Measurements from ENCODE around the gene RAP1A.

The RAP1A gene

DNA sequence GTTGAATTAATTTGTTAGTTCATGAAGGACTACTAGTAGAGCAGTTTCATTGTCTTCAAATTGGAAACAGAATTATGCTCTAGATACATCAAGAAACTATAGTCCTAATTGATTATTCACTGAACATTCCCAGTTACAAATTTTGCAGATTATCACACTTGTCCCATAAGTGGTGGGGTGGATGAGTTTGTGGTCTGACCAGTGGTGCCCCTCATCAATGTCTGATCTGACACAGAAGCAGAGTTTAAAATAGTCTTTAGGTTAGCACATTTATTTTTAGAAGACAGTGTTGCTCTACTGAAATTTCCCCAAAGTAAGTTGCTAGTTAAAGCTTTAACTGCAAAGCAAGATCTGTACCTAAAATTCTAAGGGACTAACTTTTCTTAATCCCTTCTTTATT, 76.7 kb downstream of the RAP1A start:
- Histone ChIP-seq H3K79me2 (ENCODE audit: insufficient read depth, low read length) (peaks cover 4% of the 10 kb centered on the region; the same call in 1 of the 2 replicates), H3K9me2 (replicated peaks; ENCODE audit: low read depth, low read length) (no peaks in the 10 kb centered on the region), H2AFZ (ENCODE audit: low read length) (no peak overlapping the region), H3F3A (ENCODE audit: low read depth) (no peaks in the 10 kb centered on the region), H3K27me3 (ENCODE audit: insufficient read depth, low read length, poor library complexity, severe bottlenecking) (no peaks in the 10 kb centered on the region), H3K4me2 (ENCODE audit: low read depth, low read length, poor library complexity, severe bottlenecking) (no peak overlapping the region), H3K36me3 (ENCODE audit: insufficient read depth, low read length) (peaks cover 97% of the 10 kb centered on the region), H3K4me3 (ENCODE audit: low read length, poor library complexity, severe bottlenecking) (no peak overlapping the region), H3K4me1 (ENCODE audit: insufficient read depth, low read length, poor library complexity, severe bottlenecking) (no peaks in the 10 kb centered on the region), H3K9me3 (ENCODE audit: insufficient read depth, low read depth, low read length) (no peaks in the 10 kb centered on the region), H4K20me1 (ENCODE audit: insufficient read depth, low read length, poor library complexity, severe bottlenecking) (peaks cover 3% of the 10 kb centered on the region), H3K9ac (ENCODE audit: low read depth, low read length, poor library complexity, severe bottlenecking) (no peak overlapping the region)
- TF ChIP-seq EZH2phosphoT487 (IDR thresholded peaks at IDR 0.05; ENCODE audit: borderline replicate concordance): no peak
- TF ChIP-seq, protein P1, sequence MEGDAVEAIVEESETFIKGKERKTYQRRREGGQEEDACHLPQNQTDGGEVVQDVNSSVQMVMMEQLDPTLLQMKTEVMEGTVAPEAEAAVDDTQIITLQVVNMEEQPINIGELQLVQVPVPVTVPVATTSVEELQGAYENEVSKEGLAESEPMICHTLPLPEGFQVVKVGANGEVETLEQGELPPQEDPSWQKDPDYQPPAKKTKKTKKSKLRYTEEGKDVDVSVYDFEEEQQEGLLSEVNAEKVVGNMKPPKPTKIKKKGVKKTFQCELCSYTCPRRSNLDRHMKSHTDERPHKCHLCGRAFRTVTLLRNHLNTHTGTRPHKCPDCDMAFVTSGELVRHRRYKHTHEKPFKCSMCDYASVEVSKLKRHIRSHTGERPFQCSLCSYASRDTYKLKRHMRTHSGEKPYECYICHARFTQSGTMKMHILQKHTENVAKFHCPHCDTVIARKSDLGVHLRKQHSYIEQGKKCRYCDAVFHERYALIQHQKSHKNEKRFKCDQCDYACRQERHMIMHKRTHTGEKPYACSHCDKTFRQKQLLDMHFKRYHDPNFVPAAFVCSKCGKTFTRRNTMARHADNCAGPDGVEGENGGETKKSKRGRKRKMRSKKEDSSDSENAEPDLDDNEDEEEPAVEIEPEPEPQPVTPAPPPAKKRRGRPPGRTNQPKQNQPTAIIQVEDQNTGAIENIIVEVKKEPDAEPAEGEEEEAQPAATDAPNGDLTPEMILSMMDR (conservative IDR thresholded peaks at IDR 0.05; ENCODE audit: low read length): no peak

DNA sequence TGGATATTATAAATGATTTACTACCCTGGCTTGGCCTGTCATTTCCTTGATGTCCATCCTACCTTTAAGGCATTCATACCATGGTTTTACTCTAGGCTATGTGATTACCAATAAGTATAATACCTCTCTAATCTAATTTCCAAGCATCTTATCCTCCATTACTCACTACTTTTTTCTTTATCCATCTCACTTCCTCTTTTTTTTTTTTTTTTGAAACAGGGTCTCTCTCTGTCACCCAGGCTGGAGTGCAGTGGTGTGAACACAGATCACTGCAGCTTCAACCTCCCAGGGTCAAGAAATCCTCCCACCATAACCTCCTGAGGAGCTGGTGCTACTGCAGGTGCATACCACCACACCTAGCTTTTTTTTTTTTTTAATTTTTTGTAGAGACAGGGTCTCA, 79.7 kb downstream of the RAP1A start:
- Histone ChIP-seq H3K9ac (ENCODE audit: low read depth, low read length, poor library complexity, severe bottlenecking) (no peak overlapping the region), H3K9me2 (replicated peaks; ENCODE audit: low read depth, low read length) (no peaks in the 10 kb centered on the region), H2AFZ (ENCODE audit: low read length) (no peak overlapping the region), H4K20me1 (ENCODE audit: insufficient read depth, low read length, poor library complexity, severe bottlenecking) (no peaks in the 10 kb centered on the region), H3K4me1 (ENCODE audit: insufficient read depth, low read length, poor library complexity, severe bottlenecking) (no peaks in the 10 kb centered on the region), H3K79me2 (ENCODE audit: insufficient read depth, low read length) (no peaks in the 10 kb centered on the region), H3F3A (ENCODE audit: low read depth) (no peaks in the 10 kb centered on the region), H3K36me3 (ENCODE audit: insufficient read depth, low read length) (peaks cover 96% of the 10 kb centered on the region), H3K4me3 (ENCODE audit: low read length, poor library complexity, severe bottlenecking) (no peak overlapping the region), H3K9me3 (ENCODE audit: insufficient read depth, low read depth, low read length) (no peaks in the 10 kb centered on the region), H3K4me2 (ENCODE audit: low read depth, low read length, poor library complexity, severe bottlenecking) (no peak overlapping the region), H3K27me3 (ENCODE audit: insufficient read depth, low read length, poor library complexity, severe bottlenecking) (no peaks in the 10 kb centered on the region)
- no peak for TF ChIP-seq EZH2phosphoT487 (IDR thresholded peaks at IDR 0.05; ENCODE audit: borderline replicate concordance)
- TF ChIP-seq, protein P1 (conservative IDR thresholded peaks at IDR 0.05; ENCODE audit: low read length): no peak

DNA sequence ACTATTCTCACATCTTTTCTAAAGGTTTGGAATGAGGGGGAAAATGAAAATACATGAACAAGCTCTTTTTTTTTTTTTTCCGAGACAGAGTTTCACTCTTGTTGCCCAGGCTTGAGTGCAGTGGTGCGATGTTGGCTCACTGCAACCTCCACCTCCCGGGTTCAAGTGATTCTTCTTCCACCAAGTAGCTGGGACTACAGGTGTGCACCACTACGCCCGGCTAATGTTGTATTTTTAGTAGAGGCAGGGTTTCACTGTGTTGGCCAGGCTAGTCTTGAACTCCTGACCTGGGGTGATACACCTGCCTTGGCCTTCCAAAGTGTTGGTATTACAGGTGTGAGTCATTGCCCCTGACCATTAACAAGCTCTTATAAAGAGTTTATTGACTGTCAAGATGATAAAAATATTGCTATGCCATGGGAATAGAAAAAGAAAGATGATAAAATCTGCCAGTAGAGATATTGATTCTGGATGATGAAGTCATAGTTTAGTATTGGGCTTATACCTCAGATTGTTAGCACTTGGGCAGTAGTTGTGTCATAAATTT, 83.0 kb downstream of the RAP1A start:
- Histone ChIP-seq H3K79me2 (ENCODE audit: insufficient read depth, low read length) (no peaks in the 10 kb centered on the region), H3F3A (ENCODE audit: low read depth) (no peaks in the 10 kb centered on the region), H3K27me3 (ENCODE audit: insufficient read depth, low read length, poor library complexity, severe bottlenecking) (no peaks in the 10 kb centered on the region), H3K4me3 (ENCODE audit: low read length, poor library complexity, severe bottlenecking) (no peak overlapping the region), H4K20me1 (ENCODE audit: insufficient read depth, low read length, poor library complexity, severe bottlenecking) (no peaks in the 10 kb centered on the region), H3K4me1 (ENCODE audit: insufficient read depth, low read length, poor library complexity, severe bottlenecking) (no peaks in the 10 kb centered on the region), H3K9me2 (replicated peaks; ENCODE audit: low read depth, low read length) (no peaks in the 10 kb centered on the region), H3K36me3 (ENCODE audit: insufficient read depth, low read length) (peaks cover 94% of the 10 kb centered on the region), H2AFZ (ENCODE audit: low read length) (no peak overlapping the region), H3K9ac (ENCODE audit: low read depth, low read length, poor library complexity, severe bottlenecking) (no peak overlapping the region), H3K4me2 (ENCODE audit: low read depth, low read length, poor library complexity, severe bottlenecking) (no peak overlapping the region), H3K9me3 (ENCODE audit: insufficient read depth, low read depth, low read length) (no peaks in the 10 kb centered on the region)
- TF ChIP-seq, protein P1 (conservative IDR thresholded peaks at IDR 0.05; ENCODE audit: low read length): no peak
- TF ChIP-seq EZH2phosphoT487 (IDR thresholded peaks at IDR 0.05; ENCODE audit: borderline replicate concordance): no peak
